Measurements from ENCODE around the gene GPM6B. TPM values are rescaled to one million over a fixed set of nuclear protein-coding genes. Genes with fewer than 3 reads are reported as not detected.

GPM6B gene
- not detected in 2 replicates for total RNA-seq

DNA sequence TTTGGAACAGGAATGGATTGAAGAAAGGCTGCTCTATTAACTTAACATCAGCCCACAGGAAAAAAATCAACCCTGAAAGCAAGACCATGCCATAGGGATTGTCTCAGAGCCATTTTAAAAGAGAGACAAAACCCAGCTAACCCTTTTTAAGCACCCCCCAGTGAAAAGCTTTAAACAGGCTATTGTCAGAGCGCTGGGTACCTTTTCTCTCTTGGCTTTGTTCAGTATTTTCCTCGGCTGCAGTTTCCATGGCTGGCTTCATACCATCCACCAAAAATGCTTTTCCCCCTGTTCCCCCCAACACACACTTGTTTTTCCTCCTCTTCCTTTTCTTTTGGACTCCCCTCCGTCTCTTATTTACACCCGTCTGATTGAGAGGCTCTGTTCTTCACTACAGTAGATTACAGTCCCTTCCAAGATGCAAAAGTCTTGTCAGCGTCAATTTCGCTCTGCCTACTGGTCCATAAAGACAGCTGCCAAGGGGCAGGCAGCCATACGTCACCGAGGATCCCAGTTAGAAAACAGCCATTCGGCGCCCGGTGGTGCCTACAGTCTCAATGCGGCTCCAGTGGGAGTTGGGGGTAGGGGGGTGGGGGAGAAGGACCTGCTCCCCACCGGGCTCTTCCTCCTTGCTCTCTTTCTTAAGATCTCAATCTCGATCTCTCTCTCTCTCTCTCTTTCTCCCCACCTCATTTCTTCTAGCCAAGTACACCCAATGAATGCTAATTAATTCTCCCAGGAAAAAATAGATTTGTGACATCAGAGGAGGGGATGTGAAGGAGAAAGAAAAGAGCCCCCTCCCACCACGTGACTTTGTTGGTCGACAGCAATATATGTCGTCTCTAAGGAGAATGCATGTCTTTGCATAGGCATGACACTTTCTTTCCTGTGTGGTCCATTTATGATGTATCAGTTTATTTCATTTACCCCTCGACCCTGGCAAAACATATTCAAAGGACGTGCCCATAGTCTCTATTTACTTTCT, at the start of gene GPM6B:
TSS of gene GPM6B (minus strand) at position 451 of the 985 bp plus-strand sequence. CDS start at position 262, 189 bp downstream.
- H3K4me3 Mint-ChIP-seq (ENCODE audit: low read depth) = no peak within 1 kb of the TSS
- H3K4me1 Mint-ChIP-seq (ENCODE audit: low read depth) = no peaks in the 10 kb centered on the region
- no peaks in the 10 kb centered on the region for H3K36me3 Mint-ChIP-seq (ENCODE audit: low read depth)
- DNase-seq (ENCODE audit: low spot score) = no peak
- H3K9me3 Mint-ChIP-seq = no peaks in the 10 kb centered on the region
- H3K27ac Mint-ChIP-seq = no peak within 1 kb of the TSS
- peaks cover 16% of the 10 kb centered on the region for H3K27me3 Mint-ChIP-seq (ENCODE audit: low read depth)
- intact Hi-C loops (cut with micrococcal nuclease) = no loop called here

GRCh38 chrX:13864264-13864663, 47.4 kb upstream of the GPM6B start:
- no peaks in the 10 kb centered on the region for H3K9me3 Mint-ChIP-seq
- no peaks in the 10 kb centered on the region for H3K4me1 Mint-ChIP-seq (ENCODE audit: low read depth)
- no peak overlapping the region for H3K27ac Mint-ChIP-seq
- DNase-seq (ENCODE audit: low spot score) = no peak
- intact Hi-C loops (cut with micrococcal nuclease) = no loop called here
- H3K4me3 Mint-ChIP-seq (ENCODE audit: low read depth) = no peak overlapping the region
- no peaks in the 10 kb centered on the region for H3K36me3 Mint-ChIP-seq (ENCODE audit: low read depth)
- peaks cover 16% of the 10 kb centered on the region for H3K27me3 Mint-ChIP-seq (ENCODE audit: low read depth)

DNA sequence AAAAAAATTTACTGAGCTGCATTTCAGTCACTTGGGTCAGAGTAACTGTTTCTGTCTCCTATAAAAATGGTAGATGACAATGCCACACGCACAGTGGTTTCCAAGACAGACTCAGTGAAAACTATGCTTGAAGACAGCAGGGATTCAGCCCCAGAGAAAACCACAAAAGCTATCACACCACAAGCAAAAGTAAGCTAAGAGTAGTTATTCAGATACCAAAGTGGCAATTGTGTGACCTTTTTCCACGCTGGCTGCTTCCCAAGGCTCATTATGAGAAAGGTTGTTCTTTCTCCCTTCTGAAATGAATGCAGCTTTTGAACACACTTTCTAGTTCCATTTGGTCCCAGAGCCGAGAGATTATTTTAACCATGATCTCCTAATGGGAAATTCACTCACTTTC, 46.4 kb upstream of the GPM6B start:
- Mint-ChIP-seq H3K27ac (no peak overlapping the region), H3K4me3 (ENCODE audit: low read depth) (no peak overlapping the region), H3K9me3 (no peaks in the 10 kb centered on the region), H3K36me3 (ENCODE audit: low read depth) (no peaks in the 10 kb centered on the region), H3K4me1 (ENCODE audit: low read depth) (no peaks in the 10 kb centered on the region), H3K27me3 (ENCODE audit: low read depth) (peaks cover 17% of the 10 kb centered on the region)
- intact Hi-C loops (cut with micrococcal nuclease) = no loop called here
- DNase-seq (ENCODE audit: low spot score) = no peak

- no peaks in the 10 kb centered on the region for H3K36me3 Mint-ChIP-seq (ENCODE audit: low read depth)
- no peak overlapping the region for H3K4me3 Mint-ChIP-seq (ENCODE audit: low read depth)
Observed at GRCh38 chrX:13859724-13860123, 42.8 kb upstream of the GPM6B start.

DNA sequence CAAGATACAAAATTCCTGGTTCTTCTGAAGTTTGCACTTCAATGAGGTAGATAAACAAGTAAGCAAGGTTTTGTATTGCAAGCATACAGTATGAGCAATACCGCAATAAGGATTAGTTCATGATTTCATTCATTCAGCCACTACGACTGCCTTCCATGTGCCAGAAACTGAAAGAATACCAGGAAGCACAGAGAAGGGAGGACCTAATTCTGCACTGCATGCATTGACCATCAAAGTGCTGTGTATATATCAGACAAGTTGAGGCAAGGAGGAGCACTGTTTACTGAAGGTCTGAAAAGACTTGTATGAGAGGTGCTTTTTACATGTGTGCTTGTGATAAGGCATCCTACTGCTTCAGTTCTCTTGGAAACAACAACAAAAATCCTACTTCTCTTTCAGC, 40.9 kb upstream of the GPM6B start:
- H3K27me3 Mint-ChIP-seq (ENCODE audit: low read depth) = peaks cover 6% of the 10 kb centered on the region
- no peak overlapping the region for H3K27ac Mint-ChIP-seq
- intact Hi-C loops (cut with micrococcal nuclease) = no loop called here

More at GRCh38 chrX:13859724-13860123, 42.8 kb upstream of the GPM6B start:
- no peak for DNase-seq (ENCODE audit: low spot score)
- Mint-ChIP-seq H3K27ac (no peak overlapping the region), H3K9me3 (no peaks in the 10 kb centered on the region), H3K27me3 (ENCODE audit: low read depth) (peaks cover 6% of the 10 kb centered on the region), H3K4me1 (ENCODE audit: low read depth) (no peaks in the 10 kb centered on the region)
- intact Hi-C loops (cut with micrococcal nuclease) = no loop called here

DNA sequence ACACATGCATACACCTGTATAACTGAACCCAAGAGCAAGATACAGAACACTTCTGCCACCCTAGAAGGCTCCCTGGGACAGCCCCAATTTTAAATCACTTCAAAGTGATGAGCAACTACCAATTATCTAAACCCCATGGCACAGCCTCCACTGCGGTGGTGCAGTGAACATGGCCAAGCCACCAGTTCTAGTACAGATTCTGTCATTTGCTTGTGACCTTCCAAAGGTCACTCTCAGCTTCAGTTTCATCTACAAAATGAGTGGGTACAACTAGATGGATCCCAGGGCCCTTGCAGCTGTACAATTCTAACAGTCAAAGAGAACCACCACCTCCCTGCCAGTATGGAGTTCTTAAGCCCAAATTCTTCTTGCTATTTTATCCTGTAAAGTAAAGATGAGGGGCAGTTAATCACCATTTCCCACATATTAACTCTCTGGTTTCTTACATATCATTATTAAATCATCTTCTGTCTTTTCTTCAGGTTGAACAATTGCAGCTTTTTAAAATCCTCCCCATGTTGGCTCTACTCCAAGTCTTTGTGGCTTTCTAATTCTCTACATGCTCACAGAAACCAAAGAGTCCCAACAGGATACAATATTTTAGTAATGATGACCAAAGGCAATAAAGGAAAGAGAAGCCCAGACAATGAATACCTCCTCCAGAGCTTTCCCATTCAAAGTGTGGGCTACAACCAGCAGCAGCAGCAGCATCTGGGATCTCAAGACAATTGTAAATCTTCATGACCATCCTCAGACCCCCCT, 39.0 kb upstream of the GPM6B start:
- H3K36me3 Mint-ChIP-seq (ENCODE audit: low read depth) = no peaks in the 10 kb centered on the region
- intact Hi-C loops (cut with micrococcal nuclease) = no loop called here
- DNase-seq (ENCODE audit: low spot score) = no peak
- peaks cover 6% of the 10 kb centered on the region for H3K27me3 Mint-ChIP-seq (ENCODE audit: low read depth)
- H3K4me3 Mint-ChIP-seq (ENCODE audit: low read depth) = no peak overlapping the region
- no peak overlapping the region for H3K27ac Mint-ChIP-seq
- H3K4me1 Mint-ChIP-seq (ENCODE audit: low read depth) = no peaks in the 10 kb centered on the region
- no peaks in the 10 kb centered on the region for H3K9me3 Mint-ChIP-seq

More for the DNA sequence above, 40.9 kb upstream of the GPM6B start:
- DNase-seq (ENCODE audit: low spot score) = no peak
- Mint-ChIP-seq H3K4me3 (ENCODE audit: low read depth) (no peak overlapping the region), H3K9me3 (no peaks in the 10 kb centered on the region), H3K4me1 (ENCODE audit: low read depth) (no peaks in the 10 kb centered on the region), H3K36me3 (ENCODE audit: low read depth) (no peaks in the 10 kb centered on the region)

DNA sequence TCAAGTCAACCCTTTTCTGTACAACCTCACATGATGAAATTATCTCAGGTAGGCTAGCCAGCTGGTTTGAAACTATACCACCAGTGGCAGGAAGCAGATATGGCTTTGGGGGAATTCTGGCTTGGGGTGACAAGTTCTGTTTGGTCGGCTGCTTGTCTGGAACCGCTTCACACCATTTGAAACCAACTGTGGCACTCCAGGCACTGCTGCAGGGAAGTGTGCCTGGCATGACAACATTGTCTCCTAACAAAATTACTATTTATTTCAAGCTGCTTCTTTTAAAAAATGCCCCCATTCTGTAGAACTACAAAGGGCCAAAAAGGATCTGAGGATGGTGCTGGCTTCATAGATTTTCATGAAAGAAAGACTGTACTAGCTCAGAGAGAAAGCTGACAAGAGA, 37.1 kb upstream of the GPM6B start:
- H3K27me3 Mint-ChIP-seq (ENCODE audit: low read depth) = peaks cover 2% of the 10 kb centered on the region

DNA sequence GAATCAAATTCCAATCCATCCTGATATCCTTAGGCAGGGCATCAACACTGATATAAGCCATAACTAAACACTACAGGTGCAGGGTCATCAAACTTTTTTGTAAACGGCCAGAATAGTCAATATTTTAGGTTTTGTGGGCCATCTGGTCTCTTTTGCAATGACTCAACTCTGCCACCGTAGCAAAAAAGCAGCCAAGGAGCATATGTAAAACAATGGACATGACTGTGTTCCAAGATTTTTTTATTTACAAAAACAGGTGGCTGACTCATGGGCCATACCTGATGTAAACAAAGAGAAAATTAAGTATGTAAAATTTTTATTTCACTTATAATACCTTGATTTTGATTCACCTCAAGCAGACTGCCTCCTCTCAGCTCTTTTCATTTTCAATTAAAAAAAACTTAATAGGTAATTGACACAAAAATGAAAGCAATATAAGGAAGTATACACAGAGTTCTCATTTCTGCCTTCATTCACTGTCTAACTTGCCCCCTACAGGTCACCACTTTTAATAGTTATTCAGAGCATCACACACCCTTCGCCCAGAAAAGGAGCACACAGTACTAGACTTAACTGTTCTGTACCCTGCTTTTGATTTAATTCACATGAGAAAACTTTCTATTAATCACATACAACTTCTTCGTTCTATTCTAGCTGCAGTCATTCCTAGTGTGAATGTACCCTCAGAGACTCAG, 35.3 kb upstream of the GPM6B start:
- Mint-ChIP-seq H3K4me1 (ENCODE audit: low read depth) (no peaks in the 10 kb centered on the region), H3K36me3 (ENCODE audit: low read depth) (no peaks in the 10 kb centered on the region), H3K9me3 (no peaks in the 10 kb centered on the region)

More for the DNA sequence above, 37.1 kb upstream of the GPM6B start:
- DNase-seq (ENCODE audit: low spot score) = no peak
- Mint-ChIP-seq H3K27ac (no peak overlapping the region), H3K4me3 (ENCODE audit: low read depth) (no peak overlapping the region), H3K4me1 (ENCODE audit: low read depth) (no peaks in the 10 kb centered on the region), H3K36me3 (ENCODE audit: low read depth) (no peaks in the 10 kb centered on the region), H3K9me3 (no peaks in the 10 kb centered on the region)
- intact Hi-C loops (cut with micrococcal nuclease) = no loop called here

DNA sequence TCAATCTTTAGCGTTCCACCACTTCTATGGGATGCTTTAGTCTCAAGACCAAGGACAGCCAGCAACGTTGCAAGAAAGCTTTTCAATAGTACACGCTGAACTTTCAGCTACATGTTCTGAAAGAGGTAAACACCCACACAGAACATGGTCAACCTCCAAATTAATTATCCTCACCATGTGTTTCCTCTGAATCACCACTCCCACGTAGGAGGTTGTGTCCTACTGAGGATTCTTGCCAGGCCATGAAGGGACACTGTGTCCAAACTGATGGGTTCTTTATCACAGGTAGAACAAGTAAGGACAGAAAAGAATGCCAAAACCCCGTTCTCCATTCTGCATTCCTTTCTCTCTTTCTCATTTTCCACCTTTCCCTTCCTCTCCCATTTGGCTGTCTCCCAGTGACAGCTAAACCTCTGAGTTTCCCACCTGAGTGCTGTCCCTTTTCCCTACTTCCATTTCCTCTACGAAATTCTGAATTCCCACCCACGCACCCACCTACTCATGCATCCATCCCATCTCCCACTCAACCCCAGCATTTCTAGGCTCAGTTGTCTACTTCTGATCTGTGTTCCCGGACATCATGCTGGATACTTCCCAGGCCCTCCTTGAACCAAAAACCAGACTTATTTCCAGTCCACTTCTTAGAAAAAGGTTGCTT, 29.0 kb upstream of the GPM6B start:
- no peak overlapping the region for H3K27ac Mint-ChIP-seq
- no peak overlapping the region for H3K4me3 Mint-ChIP-seq (ENCODE audit: low read depth)
- peaks cover 3% of the 10 kb centered on the region for H3K27me3 Mint-ChIP-seq (ENCODE audit: low read depth)
- no peak for DNase-seq (ENCODE audit: low spot score)
- intact Hi-C loops (cut with micrococcal nuclease) = no loop called here
- no peaks in the 10 kb centered on the region for H3K9me3 Mint-ChIP-seq
- peaks cover 2% of the 10 kb centered on the region for H3K4me1 Mint-ChIP-seq (ENCODE audit: low read depth)
- H3K36me3 Mint-ChIP-seq (ENCODE audit: low read depth) = no peaks in the 10 kb centered on the region

More for the DNA sequence above, 35.3 kb upstream of the GPM6B start:
- intact Hi-C loops (cut with micrococcal nuclease) = no loop called here
- DNase-seq (ENCODE audit: low spot score) = no peak
- H3K4me3 Mint-ChIP-seq (ENCODE audit: low read depth) = no peak overlapping the region
- H3K27me3 Mint-ChIP-seq (ENCODE audit: low read depth) = peaks cover 3% of the 10 kb centered on the region
- H3K27ac Mint-ChIP-seq = no peak overlapping the region

- H3K27ac Mint-ChIP-seq = no peak overlapping the region
- no peaks in the 10 kb centered on the region for H3K36me3 Mint-ChIP-seq (ENCODE audit: low read depth)
- peaks cover 2% of the 10 kb centered on the region for H3K4me1 Mint-ChIP-seq (ENCODE audit: low read depth)
- H3K4me3 Mint-ChIP-seq (ENCODE audit: low read depth) = no peak overlapping the region
- no peaks in the 10 kb centered on the region for H3K9me3 Mint-ChIP-seq
- H3K27me3 Mint-ChIP-seq (ENCODE audit: low read depth) = no peaks in the 10 kb centered on the region
- DNase-seq (ENCODE audit: low spot score) = no peak
- intact Hi-C loops (cut with micrococcal nuclease) = no loop called here
Observed at GRCh38 chrX:13843150-13843721, 26.3 kb upstream of the GPM6B start.

- H3K27me3 Mint-ChIP-seq (ENCODE audit: low read depth) = no peaks in the 10 kb centered on the region
- H3K36me3 Mint-ChIP-seq (ENCODE audit: low read depth) = no peaks in the 10 kb centered on the region
- H3K4me1 Mint-ChIP-seq (ENCODE audit: low read depth) = peaks cover 2% of the 10 kb centered on the region
- H3K27ac Mint-ChIP-seq = no peak overlapping the region
- DNase-seq (ENCODE audit: low spot score) = no peak
- no peak overlapping the region for H3K4me3 Mint-ChIP-seq (ENCODE audit: low read depth)
- intact Hi-C loops (cut with micrococcal nuclease) = no loop called here
- H3K9me3 Mint-ChIP-seq = no peaks in the 10 kb centered on the region
Observed at GRCh38 chrX:13840121-13840520, 23.2 kb upstream of the GPM6B start.

DNA sequence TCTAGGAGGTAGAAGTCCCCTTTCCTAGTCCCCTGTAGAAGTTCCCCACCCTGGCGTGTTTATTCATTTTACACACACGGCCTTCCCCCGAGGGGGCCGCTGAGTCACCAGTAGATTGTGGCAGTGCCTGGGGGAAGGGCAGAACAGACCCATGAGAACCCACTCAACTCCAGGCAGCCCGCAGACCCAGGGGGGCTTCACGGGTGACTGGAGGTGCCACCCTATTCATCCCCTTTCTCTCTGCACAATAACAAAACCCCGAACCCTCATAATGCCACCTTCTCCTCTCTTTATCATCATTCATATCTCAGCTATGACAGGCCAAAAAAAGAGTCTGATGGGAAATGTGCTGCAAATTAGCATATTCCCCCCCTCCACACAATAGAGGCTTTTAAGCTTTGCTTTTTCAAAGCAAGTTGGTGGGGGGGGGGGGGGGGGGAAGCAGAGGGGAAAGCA, 20.4 kb upstream of the GPM6B start:
- Mint-ChIP-seq H3K36me3 (ENCODE audit: low read depth) (no peaks in the 10 kb centered on the region), H3K27me3 (ENCODE audit: low read depth) (no peaks in the 10 kb centered on the region), H3K9me3 (no peaks in the 10 kb centered on the region), H3K4me1 (ENCODE audit: low read depth) (no peaks in the 10 kb centered on the region), H3K27ac (no peak overlapping the region), H3K4me3 (ENCODE audit: low read depth) (no peak overlapping the region)
- DNase-seq (ENCODE audit: low spot score) = no peak
- intact Hi-C loops (cut with micrococcal nuclease) = no loop called here

Measured in activated T-helper 2 cell treated with anti-CD3 and anti-CD28 coated beads, Interferon-gamma antibody, Interleukin-2, Interleukin-4, amounts not matched to agents 10 μg/mL and 5 μg/mL and 100 μg/mL, durations not matched to agents 14 hours and 24 hours and 36 hours (primary cell).